Epithelial cell of proximal tubule (primary cell): ENCODE data around the gene ZNF574. TPM values are rescaled to one million over a fixed set of nuclear protein-coding genes. Genes with fewer than 3 reads are reported as not detected.

ENCODE experiments used
- DNase-seq: peaks from one replicate; pipeline ENCODE4 v3.0.0-alpha.2; 2011; ENCODE audit warnings: low read depth
- H3K4me3 ChIP-seq: 2 replicates; pipeline ENCODE4 v1.5.1; 2011; ENCODE audit warnings: low read depth, mild to moderate bottlenecking, low read length
- total RNA-seq: library from RNA; depleted of rRNA; stranded (reverse); fragments of >200 nt; gene quantifications from 2 replicates; pipeline ENCODE4 v1.2.3, GENCODE V29; 2015
- TF ChIP-seq, protein P1 (sequence below): conservative IDR thresholded peaks from 2 replicates; pipeline ENCODE4 v1.5.1; 2012; ENCODE audit warnings: low read depth, mild to moderate bottlenecking, low read length

Gene ZNF574
- total RNA-seq, 1 donor from 2014 or later, result 19.6 TPM

DNA sequence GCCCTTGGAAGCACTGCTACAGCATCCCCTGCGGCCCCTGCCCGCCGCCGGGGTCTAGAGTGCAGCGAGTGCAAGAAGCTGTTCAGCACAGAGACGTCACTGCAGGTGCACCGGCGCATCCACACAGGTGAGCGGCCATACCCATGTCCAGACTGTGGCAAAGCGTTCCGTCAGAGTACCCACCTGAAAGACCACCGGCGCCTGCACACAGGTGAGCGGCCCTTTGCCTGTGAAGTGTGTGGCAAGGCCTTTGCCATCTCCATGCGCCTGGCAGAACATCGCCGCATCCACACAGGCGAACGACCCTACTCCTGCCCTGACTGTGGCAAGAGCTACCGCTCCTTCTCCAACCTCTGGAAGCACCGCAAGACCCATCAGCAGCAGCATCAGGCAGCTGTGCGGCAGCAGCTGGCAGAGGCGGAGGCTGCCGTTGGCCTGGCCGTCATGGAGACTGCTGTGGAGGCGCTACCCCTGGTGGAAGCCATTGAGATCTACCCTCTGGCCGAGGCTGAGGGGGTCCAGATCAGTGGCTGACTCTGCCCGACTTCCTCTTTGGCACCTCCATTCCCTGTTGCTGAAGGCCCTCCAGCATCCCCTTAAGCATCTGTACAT, 4.9 kb downstream of the ZNF574 start:
- DNase-seq, result no peak
- H3K4me3 ChIP-seq, result no peak overlapping the region
- TF ChIP-seq, protein P1, sequence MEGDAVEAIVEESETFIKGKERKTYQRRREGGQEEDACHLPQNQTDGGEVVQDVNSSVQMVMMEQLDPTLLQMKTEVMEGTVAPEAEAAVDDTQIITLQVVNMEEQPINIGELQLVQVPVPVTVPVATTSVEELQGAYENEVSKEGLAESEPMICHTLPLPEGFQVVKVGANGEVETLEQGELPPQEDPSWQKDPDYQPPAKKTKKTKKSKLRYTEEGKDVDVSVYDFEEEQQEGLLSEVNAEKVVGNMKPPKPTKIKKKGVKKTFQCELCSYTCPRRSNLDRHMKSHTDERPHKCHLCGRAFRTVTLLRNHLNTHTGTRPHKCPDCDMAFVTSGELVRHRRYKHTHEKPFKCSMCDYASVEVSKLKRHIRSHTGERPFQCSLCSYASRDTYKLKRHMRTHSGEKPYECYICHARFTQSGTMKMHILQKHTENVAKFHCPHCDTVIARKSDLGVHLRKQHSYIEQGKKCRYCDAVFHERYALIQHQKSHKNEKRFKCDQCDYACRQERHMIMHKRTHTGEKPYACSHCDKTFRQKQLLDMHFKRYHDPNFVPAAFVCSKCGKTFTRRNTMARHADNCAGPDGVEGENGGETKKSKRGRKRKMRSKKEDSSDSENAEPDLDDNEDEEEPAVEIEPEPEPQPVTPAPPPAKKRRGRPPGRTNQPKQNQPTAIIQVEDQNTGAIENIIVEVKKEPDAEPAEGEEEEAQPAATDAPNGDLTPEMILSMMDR, result no peak

- DNase-seq, result no peak
- TF ChIP-seq, protein P1, result peak; percentile 71
These were observed 5.7 kb downstream of the ZNF574 start for GRCh38 chr19:42081584-42082203.

GRCh38 chr19:42083537-42083936, 7.6 kb downstream of the ZNF574 start:
- no peak for DNase-seq
- no peak overlapping the region for H3K4me3 ChIP-seq
- TF ChIP-seq, protein P1, result no peak

More at GRCh38 chr19:42081584-42082203, 5.7 kb downstream of the ZNF574 start:
- no peak overlapping the region for H3K4me3 ChIP-seq

- DNase-seq, result no peak
- TF ChIP-seq, protein P1, result no peak
- no peak overlapping the region for H3K4me3 ChIP-seq
These were observed 10.3 kb downstream of the ZNF574 start for GRCh38 chr19:42086188-42086736.

GRCh38 chr19:42086770-42087550, 11.0 kb downstream of the ZNF574 start:
- H3K4me3 ChIP-seq, result no peak overlapping the region
- TF ChIP-seq, protein P1, result no peak

DNA sequence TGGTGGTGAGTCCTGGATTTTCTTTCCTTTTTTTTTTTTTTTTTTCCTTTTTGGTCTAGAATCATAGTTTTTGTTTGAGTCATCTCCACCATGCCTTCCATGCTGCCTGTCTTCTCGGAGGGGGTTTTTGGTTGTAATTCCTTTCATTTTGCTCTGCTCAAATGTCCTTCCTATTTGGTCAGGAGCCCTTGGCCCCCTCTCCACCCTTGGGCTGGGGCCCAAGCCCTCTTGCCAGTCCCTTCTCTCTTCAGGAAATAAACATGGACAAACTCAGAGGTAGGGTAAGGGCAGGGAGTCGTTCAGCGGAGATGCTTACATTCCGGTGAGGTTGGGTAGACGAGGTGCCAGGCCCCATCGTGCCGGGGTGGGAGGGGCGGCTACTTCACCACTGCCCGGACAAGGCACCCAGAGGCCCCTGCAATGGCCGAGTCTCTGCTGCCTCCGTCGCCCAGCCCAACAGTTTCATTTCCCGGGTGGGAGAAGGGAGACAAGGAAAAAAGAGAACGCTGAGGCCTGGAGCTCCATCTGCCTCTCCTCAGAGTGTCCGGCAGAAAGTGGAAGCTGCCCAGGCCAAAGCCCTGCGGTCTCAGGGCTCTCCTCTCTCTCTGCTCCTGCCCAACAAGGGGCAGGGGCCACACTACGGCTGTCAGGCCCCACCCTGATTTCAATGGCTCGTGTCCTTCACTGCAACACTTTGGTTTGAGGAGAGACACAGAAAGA, 12.7 kb downstream of the ZNF574 start:
- TF ChIP-seq, protein P1, result no peak
- DNase-seq, result no peak
- H3K4me3 ChIP-seq, result no peak overlapping the region

More at GRCh38 chr19:42086770-42087550, 11.0 kb downstream of the ZNF574 start:
- no peak for DNase-seq
